HEK293 (cell line): ENCODE measurements around the gene MTCH2.

Experiments used
- ZBTB7A ChIP-seq: fragments of 450-650 bp; formaldehyde crosslinking; IDR thresholded peaks from 2 replicates; pipeline ENCODE4 v1.5.1; 2016; ENCODE audit warnings: low read depth, missing biosample characterization, missing genetic modification characterization
- ZNF19 ChIP-seq: fragments of 450-650 bp; formaldehyde crosslinking; IDR thresholded peaks from 2 replicates; pipeline ENCODE4; 2016; ENCODE audit warnings: missing biosample characterization, missing genetic modification characterization, low read depth
- ZNF48 ChIP-seq: fragments of 450-650 bp; formaldehyde crosslinking; IDR thresholded peaks from 2 replicates; pipeline ENCODE4 v1.5.1; 2016; ENCODE audit warnings: missing biosample characterization, missing genetic modification characterization
- ZNF670 ChIP-seq: fragments of 450-650 bp; formaldehyde crosslinking; IDR thresholded peaks from 2 replicates; pipeline ENCODE4 v1.5.1; 2016; ENCODE audit warnings: missing biosample characterization, missing genetic modification characterization, low read depth
- TF ChIP-seq, protein P1 (sequence below): fragments of 450-650 bp; formaldehyde crosslinking; IDR thresholded peaks from 2 replicates; pipeline ENCODE4 v1.5.1; 2016; ENCODE audit warnings: missing biosample characterization, missing genetic modification characterization

DNA sequence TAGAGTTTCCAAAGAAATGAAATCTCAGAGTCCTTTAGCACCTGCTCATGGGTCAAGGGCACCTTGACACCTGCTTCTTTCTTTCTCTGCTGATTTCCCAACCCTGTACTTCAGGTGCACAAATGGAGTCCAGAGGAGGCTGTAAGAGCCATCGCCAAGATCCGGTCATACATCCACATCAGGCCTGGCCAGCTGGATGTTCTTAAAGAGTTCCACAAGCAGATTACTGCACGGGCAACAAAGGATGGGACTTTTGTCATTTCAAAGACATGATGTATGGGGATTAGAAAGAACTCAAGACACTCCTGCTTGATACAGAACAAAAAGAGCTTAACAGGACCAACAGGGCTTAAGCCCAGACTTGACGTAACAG lies 71.0 kb downstream of the MTCH2 start:
- TF ChIP-seq ZNF19 (tag by site-specific recombination) (no peak), ZNF48 (tag by site-specific recombination) (no peak), ZNF670 (tag by site-specific recombination) (no peak), ZBTB7A (tag by site-specific recombination) (no peak)
- TF ChIP-seq, protein P1, sequence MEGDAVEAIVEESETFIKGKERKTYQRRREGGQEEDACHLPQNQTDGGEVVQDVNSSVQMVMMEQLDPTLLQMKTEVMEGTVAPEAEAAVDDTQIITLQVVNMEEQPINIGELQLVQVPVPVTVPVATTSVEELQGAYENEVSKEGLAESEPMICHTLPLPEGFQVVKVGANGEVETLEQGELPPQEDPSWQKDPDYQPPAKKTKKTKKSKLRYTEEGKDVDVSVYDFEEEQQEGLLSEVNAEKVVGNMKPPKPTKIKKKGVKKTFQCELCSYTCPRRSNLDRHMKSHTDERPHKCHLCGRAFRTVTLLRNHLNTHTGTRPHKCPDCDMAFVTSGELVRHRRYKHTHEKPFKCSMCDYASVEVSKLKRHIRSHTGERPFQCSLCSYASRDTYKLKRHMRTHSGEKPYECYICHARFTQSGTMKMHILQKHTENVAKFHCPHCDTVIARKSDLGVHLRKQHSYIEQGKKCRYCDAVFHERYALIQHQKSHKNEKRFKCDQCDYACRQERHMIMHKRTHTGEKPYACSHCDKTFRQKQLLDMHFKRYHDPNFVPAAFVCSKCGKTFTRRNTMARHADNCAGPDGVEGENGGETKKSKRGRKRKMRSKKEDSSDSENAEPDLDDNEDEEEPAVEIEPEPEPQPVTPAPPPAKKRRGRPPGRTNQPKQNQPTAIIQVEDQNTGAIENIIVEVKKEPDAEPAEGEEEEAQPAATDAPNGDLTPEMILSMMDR (tag by site-specific recombination) = no peak
